Adipocyte (in vitro differentiated cells): ENCODE measurements around the gene G2E3.
"Not testable (repeated sequence)": the region's sequence is repeated elsewhere in the genome, so short reads cannot be mapped to it uniquely, and the experiment has no call there.

Experiments
- DNase-seq: peaks from one replicate; pipeline ENCODE4 v3.0.0-alpha.2; 2015; ENCODE audit warnings: low read depth
- H3K27me3 ChIP-seq: replicated peaks from 2 replicates; pipeline ENCODE4 v1.7.0; 2013; ENCODE audit warnings: mild to moderate bottlenecking, low read length, moderate library complexity; ENCODE audit not compliant: control insufficient read depth, insufficient read depth
- H3K36me3 ChIP-seq: 2 replicates; pipeline ENCODE4 v1.7.0; 2013; ENCODE audit warnings: low read length, mild to moderate bottlenecking, moderate library complexity; ENCODE audit not compliant: control insufficient read depth, insufficient read depth, severe bottlenecking
- H3K4me1 ChIP-seq: 2 replicates; pipeline ENCODE4 v1.7.0; 2013; ENCODE audit warnings: mild to moderate bottlenecking, low read length, moderate library complexity; ENCODE audit not compliant: control insufficient read depth, insufficient read depth
- H3K4me3 ChIP-seq: 2 replicates; pipeline ENCODE4 v1.7.0; 2013; ENCODE audit warnings: mild to moderate bottlenecking, low read length, moderate library complexity
- H3K9ac ChIP-seq: 2 replicates; pipeline ENCODE4 v1.7.0; 2013; ENCODE audit warnings: mild to moderate bottlenecking, low read length, moderate library complexity
- H3K9me3 ChIP-seq: 2 replicates; pipeline ENCODE4 v1.7.0; 2013; ENCODE audit warnings: mild to moderate bottlenecking, low read length, moderate library complexity; ENCODE audit not compliant: control insufficient read depth

Gene G2E3

DNA sequence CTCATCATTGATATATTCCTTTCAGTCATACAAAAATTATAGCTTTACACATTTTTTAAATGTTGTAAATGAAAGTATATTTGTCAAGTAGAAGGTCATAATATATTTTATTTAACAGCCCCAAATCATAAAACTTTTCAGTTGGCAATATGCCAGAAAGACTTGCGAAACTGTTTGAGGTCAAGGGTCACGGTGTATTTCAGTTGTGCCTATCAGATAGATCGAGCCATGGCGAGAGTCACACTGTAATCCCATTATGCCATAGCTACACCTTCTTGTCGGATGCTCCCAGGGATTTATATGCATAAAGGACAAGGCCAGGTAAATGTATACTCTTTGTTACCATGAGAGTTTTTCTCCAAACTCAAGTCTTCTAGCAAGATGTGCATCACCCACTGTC is 26.7 kb upstream of the G2E3 start:
- no peaks in the 10 kb centered on the region for H3K27me3 ChIP-seq
- H3K36me3 ChIP-seq, result no peaks in the 10 kb centered on the region
- H3K9ac ChIP-seq, result no peak overlapping the region
- no peaks in the 10 kb centered on the region for H3K4me1 ChIP-seq
- DNase-seq, result no peak
- H3K4me3 ChIP-seq, result no peak overlapping the region
- no peaks in the 10 kb centered on the region for H3K9me3 ChIP-seq

GRCh38 chr14:30533126-30533525 is 25.8 kb upstream of the G2E3 start:
- Histone ChIP-seq H3K36me3 (no peaks in the 10 kb centered on the region), H3K9me3 (no peaks in the 10 kb centered on the region), H3K4me1 (no peaks in the 10 kb centered on the region), H3K9ac (no peak overlapping the region), H3K27me3 (no peaks in the 10 kb centered on the region), H3K4me3 (no peak overlapping the region)
- DNase-seq, result no peak

GRCh38 chr14:30541318-30541717 is 17.6 kb upstream of the G2E3 start:
- H3K36me3 ChIP-seq, result no peaks in the 10 kb centered on the region
- no peaks in the 10 kb centered on the region for H3K4me1 ChIP-seq
- DNase-seq, result no peak
- peaks cover 9% of the 10 kb centered on the region for H3K9me3 ChIP-seq
- no peaks in the 10 kb centered on the region for H3K27me3 ChIP-seq
- H3K4me3 ChIP-seq, result no peak overlapping the region
- H3K9ac ChIP-seq, result no peak overlapping the region

DNA sequence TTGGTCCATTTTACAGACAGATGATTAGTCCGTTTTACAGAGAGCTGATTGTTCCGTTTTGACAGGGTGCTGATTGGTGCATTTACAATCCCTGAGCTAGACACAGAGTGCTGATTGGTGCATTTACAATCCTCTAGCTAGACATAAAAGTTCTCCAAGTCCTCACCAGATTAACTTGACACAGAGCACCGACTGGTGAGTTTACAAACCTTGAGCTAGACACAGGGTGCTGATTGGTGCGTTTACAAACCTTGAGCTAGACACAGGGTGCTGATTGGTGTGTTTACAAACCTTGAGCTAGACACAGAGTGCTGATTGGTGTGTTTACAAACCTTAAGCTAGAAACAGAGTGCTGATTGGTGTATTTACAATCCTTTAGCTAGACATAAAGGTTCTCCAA is 12.2 kb upstream of the G2E3 start:
- DNase-seq, H3K36me3 ChIP-seq, H3K4me3 ChIP-seq, H3K9ac ChIP-seq, H3K27me3 ChIP-seq, H3K9me3 ChIP-seq, H3K4me1 ChIP-seq: not testable (repeated sequence)

GRCh38 chr14:30547388-30548048 is 11.4 kb upstream of the G2E3 start:
- H3K4me1 ChIP-seq, result peaks cover 7% of the 10 kb centered on the region
- H3K4me3 ChIP-seq, result no peak overlapping the region
- no peaks in the 10 kb centered on the region for H3K36me3 ChIP-seq
- peaks cover 9% of the 10 kb centered on the region for H3K9me3 ChIP-seq
- no peaks in the 10 kb centered on the region for H3K27me3 ChIP-seq
- no peak for DNase-seq
- no peak overlapping the region for H3K9ac ChIP-seq

GRCh38 chr14:30550335-30550734 is 8.6 kb upstream of the G2E3 start:
- DNase-seq, result no peak
- Histone ChIP-seq H3K36me3 (no peaks in the 10 kb centered on the region), H3K9ac (no peak overlapping the region), H3K4me3 (no peak overlapping the region), H3K4me1 (peaks cover 14% of the 10 kb centered on the region), H3K9me3 (peaks cover 2% of the 10 kb centered on the region), H3K27me3 (no peaks in the 10 kb centered on the region)

DNA sequence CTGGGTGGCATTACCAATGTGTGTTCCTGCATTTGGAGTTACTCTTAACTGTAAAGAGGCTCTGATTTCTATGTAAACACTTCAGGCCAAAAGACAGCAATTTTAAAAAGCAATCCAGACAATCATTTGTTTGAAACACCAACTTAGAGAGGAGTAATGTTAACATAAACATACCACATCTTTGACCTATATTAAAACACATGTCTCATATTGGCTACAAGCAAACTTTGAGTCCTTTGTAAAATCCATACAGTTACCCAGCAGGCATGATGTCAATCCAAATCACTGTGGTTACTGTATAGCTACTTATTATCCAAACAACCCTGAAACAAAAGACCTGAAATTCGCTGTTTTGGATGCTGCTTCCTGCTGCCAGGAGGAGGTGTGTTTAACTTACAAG is 7.5 kb upstream of the G2E3 start:
- H3K36me3 ChIP-seq, result no peaks in the 10 kb centered on the region
- peak; percentile 31 for DNase-seq
- H3K27me3 ChIP-seq, result no peaks in the 10 kb centered on the region
- H3K4me3 ChIP-seq, result no peak overlapping the region
- H3K9me3 ChIP-seq, result no peaks in the 10 kb centered on the region
- no peak overlapping the region for H3K9ac ChIP-seq
- peaks cover 14% of the 10 kb centered on the region for H3K4me1 ChIP-seq

DNA sequence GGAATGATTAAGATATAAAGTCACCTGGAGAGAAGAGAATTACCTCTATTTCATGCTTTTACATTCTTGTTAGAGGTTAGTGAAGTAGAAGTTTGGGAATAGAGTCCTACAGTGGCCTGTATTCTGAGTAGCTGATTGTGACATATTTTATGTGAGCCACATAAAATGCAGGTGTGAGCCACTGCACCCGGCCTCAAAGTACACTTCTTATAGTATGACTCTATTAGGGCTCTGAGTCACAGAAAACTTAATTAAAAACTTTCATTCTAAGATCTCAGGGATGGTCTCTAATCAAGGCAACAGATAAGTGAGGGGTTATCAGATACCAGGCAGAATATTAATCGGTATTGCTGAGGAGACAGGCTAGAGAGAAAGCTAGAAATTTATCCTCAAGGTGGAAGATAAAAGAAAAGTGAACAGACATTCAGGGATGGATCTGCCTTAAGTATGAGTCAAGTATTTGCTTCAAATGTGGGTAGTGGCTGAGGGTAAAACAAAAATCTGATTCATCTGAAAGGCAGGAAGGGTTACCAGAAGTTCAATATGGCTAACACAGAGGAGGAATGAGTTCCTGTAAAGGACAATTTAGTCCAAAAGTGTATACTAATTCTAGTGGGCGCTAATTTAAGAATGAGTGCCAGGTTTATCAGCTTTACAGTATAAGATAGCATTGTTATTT is 5.5 kb upstream of the G2E3 start:
- H3K9ac ChIP-seq, result no peak overlapping the region
- H3K36me3 ChIP-seq, result no peaks in the 10 kb centered on the region

GRCh38 chr14:30558362-30558674 is 640 bp upstream of the G2E3 start:
- Histone ChIP-seq H3K36me3 (no peaks in the 10 kb centered on the region), H3K4me1 (peaks cover 21% of the 10 kb centered on the region), H3K4me3 (peak overlapping the region; percentile 97), H3K9ac (peak overlapping the region; percentile 88), H3K27me3 (no peaks in the 10 kb centered on the region), H3K9me3 (no peaks in the 10 kb centered on the region)
- no peak for DNase-seq

More for the DNA sequence above, 5.5 kb upstream of the G2E3 start:
- Histone ChIP-seq H3K9me3 (no peaks in the 10 kb centered on the region), H3K4me3 (no peak overlapping the region), H3K27me3 (no peaks in the 10 kb centered on the region), H3K4me1 (peaks cover 18% of the 10 kb centered on the region)
- DNase-seq, result peak; percentile 50

DNA sequence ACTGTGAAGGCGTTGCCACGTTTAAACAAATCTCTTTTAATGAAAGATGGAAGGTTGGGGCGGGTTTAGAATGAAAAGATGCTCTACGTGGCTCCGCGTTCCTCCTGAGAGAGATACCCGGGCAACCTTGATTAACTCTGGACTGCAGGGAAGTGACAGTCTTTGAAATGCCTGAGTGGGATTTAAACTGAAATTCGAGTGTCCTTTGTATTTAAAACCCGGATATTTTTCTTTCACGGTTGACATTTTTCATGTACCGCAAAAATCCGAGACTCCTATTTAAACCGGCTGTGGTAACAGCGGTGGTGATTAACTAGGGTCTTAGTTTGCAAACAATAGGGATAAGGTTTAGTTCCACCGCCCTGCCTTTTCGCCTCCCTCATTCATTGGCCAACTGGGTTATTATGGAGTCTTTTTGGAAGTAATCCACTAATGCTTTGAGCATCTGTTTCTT is 707 bp downstream of the G2E3 start:
- H3K4me1 ChIP-seq, result peaks cover 17% of the 10 kb centered on the region
- DNase-seq, result peak; percentile 70
- no peaks in the 10 kb centered on the region for H3K27me3 ChIP-seq
- no peaks in the 10 kb centered on the region for H3K36me3 ChIP-seq
- no peaks in the 10 kb centered on the region for H3K9me3 ChIP-seq
- H3K4me3 ChIP-seq, result peak overlapping the region; percentile 97
- peak overlapping the region; percentile 88 for H3K9ac ChIP-seq

GRCh38 chr14:30560581-30560980 is 1.6 kb downstream of the G2E3 start:
- Histone ChIP-seq H3K9me3 (no peaks in the 10 kb centered on the region), H3K27me3 (no peaks in the 10 kb centered on the region), H3K36me3 (no peaks in the 10 kb centered on the region), H3K4me3 (peak overlapping the region; percentile 97), H3K4me1 (peaks cover 17% of the 10 kb centered on the region), H3K9ac (peak overlapping the region; percentile 88)
- no peak for DNase-seq
